Measurements from ENCODE around the gene TRPM4.

Gene TRPM4

GRCh38 chr19:49229416-49229815, 71.8 kb downstream of the TRPM4 start:
- no peak for TF ChIP-seq CTCF (IDR thresholded peaks at IDR 0.05; ENCODE audit: low read depth, low read length, missing control alignments)
- H3K4me3 ChIP-seq (ENCODE audit: low read depth, low read length) = no peak overlapping the region
- DNase-seq (ENCODE audit: low read depth) = no peak
- in situ Hi-C loops (cut with HindIII; ENCODE audit: low sequenced_read_pairs) = no loop called here

GRCh38 chr19:49231389-49231788, 73.8 kb downstream of the TRPM4 start:
- H3K4me3 ChIP-seq (ENCODE audit: low read depth, low read length) = no peak overlapping the region
- in situ Hi-C loops (cut with HindIII; ENCODE audit: low sequenced_read_pairs) = no loop called here
- no peak for TF ChIP-seq CTCF (IDR thresholded peaks at IDR 0.05; ENCODE audit: low read depth, low read length, missing control alignments)
- no peak for DNase-seq (ENCODE audit: low read depth)

GRCh38 chr19:49231804-49232203, 74.2 kb downstream of the TRPM4 start:
- H3K4me3 ChIP-seq (ENCODE audit: low read depth, low read length) = no peak overlapping the region
- in situ Hi-C loops (cut with HindIII; ENCODE audit: low sequenced_read_pairs) = no loop called here
- DNase-seq (ENCODE audit: low read depth) = no peak
- TF ChIP-seq CTCF (IDR thresholded peaks at IDR 0.05; ENCODE audit: low read depth, low read length, missing control alignments) = no peak

GRCh38 chr19:49233163-49233562, 75.6 kb downstream of the TRPM4 start:
- no peak overlapping the region for H3K4me3 ChIP-seq (ENCODE audit: low read depth, low read length)
- TF ChIP-seq CTCF (IDR thresholded peaks at IDR 0.05; ENCODE audit: low read depth, low read length, missing control alignments) = no peak
- in situ Hi-C loops (cut with HindIII; ENCODE audit: low sequenced_read_pairs) = no loop called here
- DNase-seq (ENCODE audit: low read depth) = no peak

- no peak for TF ChIP-seq CTCF (IDR thresholded peaks at IDR 0.05; ENCODE audit: low read depth, low read length, missing control alignments)
- in situ Hi-C loops (cut with HindIII; ENCODE audit: low sequenced_read_pairs) = no loop called here
Measured at GRCh38 chr19:49241769-49242168, 84.2 kb downstream of the TRPM4 start.

GRCh38 chr19:49243129-49243528, 85.5 kb downstream of the TRPM4 start:
- no peak overlapping the region for H3K4me3 ChIP-seq (ENCODE audit: low read depth, low read length)
- no peak for DNase-seq (ENCODE audit: low read depth)
- no peak for TF ChIP-seq CTCF (IDR thresholded peaks at IDR 0.05; ENCODE audit: low read depth, low read length, missing control alignments)
- in situ Hi-C loops (cut with HindIII; ENCODE audit: low sequenced_read_pairs) = no loop called here

More at GRCh38 chr19:49241769-49242168, 84.2 kb downstream of the TRPM4 start:
- no peak for DNase-seq (ENCODE audit: low read depth)
- H3K4me3 ChIP-seq (ENCODE audit: low read depth, low read length) = no peak overlapping the region

GRCh38 chr19:49243726-49244125, 86.1 kb downstream of the TRPM4 start:
- H3K4me3 ChIP-seq (ENCODE audit: low read depth, low read length) = no peak overlapping the region
- in situ Hi-C loops (cut with HindIII; ENCODE audit: low sequenced_read_pairs) = no loop called here
- TF ChIP-seq CTCF (IDR thresholded peaks at IDR 0.05; ENCODE audit: low read depth, low read length, missing control alignments) = no peak
- DNase-seq (ENCODE audit: low read depth) = no peak
